GM10266 (cell line): ENCODE measurements around the gene SLC47A1.

ENCODE experiments used
- DNase-seq: peaks from one replicate; pipeline ENCODE4 v3.0.0; 2012; ENCODE audit errors: extremely low spot score
- CTCF ChIP-seq: IDR thresholded peaks from 2 replicates; pipeline ENCODE4 v1.5.1; 2012; ENCODE audit warnings: mild to moderate bottlenecking, low read depth; ENCODE audit not compliant: control insufficient read depth, insufficient read depth; ENCODE audit errors: missing control alignments

Gene SLC47A1

GRCh38 chr17:19533718-19534561 is at the start of gene SLC47A1:
Gene SLC47A1 (plus strand): TSS chr17:19533854. CDS start chr17:19533940, 86 bp downstream.
- no peak for TF ChIP-seq CTCF
- DNase-seq, result peak; percentile 41

DNA sequence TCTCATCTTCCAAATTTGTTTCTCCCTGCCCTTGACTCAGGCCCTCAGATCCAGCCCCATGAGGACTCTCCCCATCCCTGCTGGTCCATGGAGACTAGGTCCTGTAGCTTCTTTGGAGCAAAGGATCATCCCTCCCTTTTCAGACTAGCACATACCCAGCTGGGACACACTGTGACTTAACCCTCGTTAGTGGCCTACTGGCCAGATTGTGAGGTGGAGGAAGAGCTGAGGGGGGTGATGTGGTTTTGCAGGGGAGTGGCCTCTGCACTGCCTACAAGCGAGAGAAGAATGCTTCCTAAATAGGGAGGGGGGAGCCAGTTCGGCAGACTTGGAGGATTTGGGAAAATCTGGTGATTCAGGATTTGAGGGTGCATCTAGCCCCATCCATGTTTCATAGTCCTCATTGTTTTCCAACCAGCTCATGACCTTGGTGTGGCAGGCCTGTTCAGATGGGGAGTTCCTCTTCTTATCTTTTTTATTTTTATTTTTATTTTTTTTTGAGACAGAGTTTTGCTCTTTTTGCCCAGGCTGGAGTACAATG is 47.8 kb upstream of the SLC47A1 start:
- TF ChIP-seq CTCF, result no peak
- DNase-seq, result no peak

DNA sequence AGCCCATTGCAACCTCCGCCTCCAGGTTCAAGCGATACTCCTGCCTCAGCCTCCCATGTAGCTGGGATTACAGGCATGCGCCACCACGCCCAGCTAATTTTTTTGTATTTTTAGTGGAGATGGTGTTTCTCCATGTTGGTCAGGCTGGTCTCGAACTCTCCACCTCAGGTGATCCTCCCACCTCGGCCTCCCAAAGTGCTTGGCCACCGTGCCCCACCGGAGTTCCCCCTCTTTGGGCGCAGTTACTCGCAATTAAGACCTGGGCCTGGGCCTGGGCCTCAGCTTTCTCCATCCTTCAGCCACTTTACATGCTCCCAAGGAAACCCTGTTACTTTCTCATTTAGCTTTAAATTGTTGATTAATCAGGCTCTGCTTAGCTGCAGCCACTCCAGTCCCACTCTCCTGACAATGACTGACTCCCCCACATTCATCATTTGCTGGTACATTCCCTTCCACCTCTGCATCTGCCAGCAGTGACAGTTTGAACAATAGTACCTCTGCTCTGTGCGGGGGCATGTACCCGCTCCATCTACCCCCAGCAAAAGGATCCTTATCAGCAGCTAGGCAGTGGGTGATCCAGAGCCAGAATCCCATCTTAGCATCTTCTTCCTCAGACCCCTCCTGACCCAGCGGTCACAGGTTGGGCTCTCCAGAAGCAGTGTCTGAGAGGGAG is 47.2 kb upstream of the SLC47A1 start:
- TF ChIP-seq CTCF, result no peak
- no peak for DNase-seq

- DNase-seq, result no peak
These were observed 46.5 kb upstream of the SLC47A1 start for GRCh38 chr17:19487024-19487600.

GRCh38 chr17:19492141-19492540 is 41.5 kb upstream of the SLC47A1 start:
- DNase-seq, result no peak
- no peak for TF ChIP-seq CTCF

More at GRCh38 chr17:19487024-19487600, 46.5 kb upstream of the SLC47A1 start:
- no peak for TF ChIP-seq CTCF

- TF ChIP-seq CTCF, result no peak
- DNase-seq, result no peak
These were observed 38.5 kb upstream of the SLC47A1 start for GRCh38 chr17:19494961-19495806.
